Gastroesophageal sphincter (tissue), 3 donors: ENCODE results near the gene PHF2.

Source experiments
- POLR2A ChIP-seq, 2 donors: fragments of 450-650 bp; IDR thresholded peaks; one replicate each; pipeline ENCODE4 v1.6.1; 2017; ENCODE audit warnings: antibody characterized with exemption in 2 of 2, mild to moderate bottlenecking in 2 of 2, moderate library complexity in 1 of 2
- TF ChIP-seq, protein P1 (sequence below), 4 experiments: fragments of 200-600 bp in 2 of 4; fragments of 450-650 bp in 2 of 4; sonication (generic) in 1 of 4; IDR thresholded peaks; one replicate each; pipeline ENCODE4 v1.5.1; 2017 to 2019; ENCODE audit warnings: antibody characterized with exemption in 4 of 4, mild to moderate bottlenecking in 2 of 4, moderate library complexity in 2 of 4

DNA sequence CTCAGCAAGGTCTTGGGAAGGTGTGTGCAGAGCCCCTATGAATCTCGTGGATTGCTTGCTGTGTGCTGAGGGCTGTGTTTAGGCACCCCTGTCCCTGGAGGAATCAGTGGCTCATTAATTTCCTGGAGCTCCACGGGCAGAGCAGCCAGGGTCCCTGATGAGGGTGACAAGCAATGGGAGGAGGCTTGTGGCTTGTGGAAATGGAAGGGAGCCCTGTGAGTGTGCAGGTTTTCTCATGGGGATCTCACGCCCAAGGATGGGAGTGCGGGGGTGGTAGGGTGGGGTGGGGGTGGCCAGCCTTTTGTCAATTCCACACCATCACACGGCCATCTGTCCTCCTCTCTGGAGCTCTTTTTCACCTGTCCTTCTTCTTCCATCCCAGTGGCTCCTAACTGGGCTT, 25.3 kb downstream of the PHF2 start:
- TF ChIP-seq, protein P1, sequence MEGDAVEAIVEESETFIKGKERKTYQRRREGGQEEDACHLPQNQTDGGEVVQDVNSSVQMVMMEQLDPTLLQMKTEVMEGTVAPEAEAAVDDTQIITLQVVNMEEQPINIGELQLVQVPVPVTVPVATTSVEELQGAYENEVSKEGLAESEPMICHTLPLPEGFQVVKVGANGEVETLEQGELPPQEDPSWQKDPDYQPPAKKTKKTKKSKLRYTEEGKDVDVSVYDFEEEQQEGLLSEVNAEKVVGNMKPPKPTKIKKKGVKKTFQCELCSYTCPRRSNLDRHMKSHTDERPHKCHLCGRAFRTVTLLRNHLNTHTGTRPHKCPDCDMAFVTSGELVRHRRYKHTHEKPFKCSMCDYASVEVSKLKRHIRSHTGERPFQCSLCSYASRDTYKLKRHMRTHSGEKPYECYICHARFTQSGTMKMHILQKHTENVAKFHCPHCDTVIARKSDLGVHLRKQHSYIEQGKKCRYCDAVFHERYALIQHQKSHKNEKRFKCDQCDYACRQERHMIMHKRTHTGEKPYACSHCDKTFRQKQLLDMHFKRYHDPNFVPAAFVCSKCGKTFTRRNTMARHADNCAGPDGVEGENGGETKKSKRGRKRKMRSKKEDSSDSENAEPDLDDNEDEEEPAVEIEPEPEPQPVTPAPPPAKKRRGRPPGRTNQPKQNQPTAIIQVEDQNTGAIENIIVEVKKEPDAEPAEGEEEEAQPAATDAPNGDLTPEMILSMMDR (IDR thresholded peaks at IDR 0.05): no peak
- no peak for TF ChIP-seq POLR2A (IDR thresholded peaks at IDR 0.05)
